ENCODE data around the gene KRTAP5-7.

The KRTAP5-7 gene

DNA sequence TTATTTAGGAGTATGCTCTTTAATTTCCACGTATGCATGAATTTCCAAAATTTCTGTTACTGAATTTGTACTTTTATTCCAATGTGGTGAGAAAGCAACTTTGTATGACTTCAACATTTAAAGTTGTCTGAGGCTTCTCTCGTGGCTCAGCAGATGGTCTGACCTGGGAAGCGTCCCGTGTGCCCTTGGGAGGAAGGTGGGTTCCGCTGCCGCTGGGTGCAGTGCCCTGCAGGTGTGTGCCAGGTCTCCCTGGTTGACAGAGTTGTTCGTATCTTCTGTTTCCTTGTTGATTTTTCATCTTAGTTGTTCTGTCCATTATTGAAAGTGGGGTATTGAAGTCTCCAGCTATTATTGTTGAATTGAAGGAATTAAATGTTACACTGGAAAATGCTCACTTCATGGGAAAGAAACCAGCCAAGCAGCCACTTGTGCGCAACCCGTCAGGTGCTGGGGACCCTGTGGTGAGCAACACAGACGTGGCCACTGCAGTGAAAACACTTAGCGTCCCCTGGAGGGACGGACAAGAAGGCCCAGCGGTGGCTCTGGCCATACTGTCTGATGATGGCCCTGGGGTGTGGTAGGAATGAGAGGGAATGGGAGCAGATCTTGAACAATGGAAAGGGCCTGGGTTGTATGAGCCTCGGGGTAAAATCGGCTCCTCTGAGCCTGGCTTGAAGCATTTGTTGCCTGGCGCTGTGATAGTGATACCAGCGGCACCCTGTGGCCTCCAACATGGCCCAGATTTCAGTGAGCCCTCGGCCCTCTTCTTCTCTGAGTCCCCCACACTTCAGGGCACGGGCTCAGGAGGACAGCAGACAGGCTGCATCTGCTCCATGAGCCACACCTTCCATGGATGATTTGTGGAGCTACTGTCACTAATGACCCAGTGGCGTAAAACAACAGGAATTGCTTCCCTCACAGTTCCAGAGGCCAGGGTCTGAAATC lies 31.5 kb upstream of the KRTAP5-7 start:
- no peak overlapping the region for H3K4me3 ChIP-seq (ENCODE audit: low read depth, low read length)
- POLR2A ChIA-PET: no interaction called here
- CTCF ChIA-PET: no interaction called here
- no peak for DNase-seq (ENCODE audit: low read depth, low spot score)
- TF ChIP-seq, protein P1, sequence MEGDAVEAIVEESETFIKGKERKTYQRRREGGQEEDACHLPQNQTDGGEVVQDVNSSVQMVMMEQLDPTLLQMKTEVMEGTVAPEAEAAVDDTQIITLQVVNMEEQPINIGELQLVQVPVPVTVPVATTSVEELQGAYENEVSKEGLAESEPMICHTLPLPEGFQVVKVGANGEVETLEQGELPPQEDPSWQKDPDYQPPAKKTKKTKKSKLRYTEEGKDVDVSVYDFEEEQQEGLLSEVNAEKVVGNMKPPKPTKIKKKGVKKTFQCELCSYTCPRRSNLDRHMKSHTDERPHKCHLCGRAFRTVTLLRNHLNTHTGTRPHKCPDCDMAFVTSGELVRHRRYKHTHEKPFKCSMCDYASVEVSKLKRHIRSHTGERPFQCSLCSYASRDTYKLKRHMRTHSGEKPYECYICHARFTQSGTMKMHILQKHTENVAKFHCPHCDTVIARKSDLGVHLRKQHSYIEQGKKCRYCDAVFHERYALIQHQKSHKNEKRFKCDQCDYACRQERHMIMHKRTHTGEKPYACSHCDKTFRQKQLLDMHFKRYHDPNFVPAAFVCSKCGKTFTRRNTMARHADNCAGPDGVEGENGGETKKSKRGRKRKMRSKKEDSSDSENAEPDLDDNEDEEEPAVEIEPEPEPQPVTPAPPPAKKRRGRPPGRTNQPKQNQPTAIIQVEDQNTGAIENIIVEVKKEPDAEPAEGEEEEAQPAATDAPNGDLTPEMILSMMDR (IDR thresholded peaks at IDR 0.05; ENCODE audit: insufficient read depth, low read length, missing control alignments): no peak

GRCh38 chr11:71496421-71496820 lies 30.6 kb upstream of the KRTAP5-7 start:
- H3K4me3 ChIP-seq (ENCODE audit: low read depth, low read length): no peak overlapping the region
- ChIA-PET POLR2A (no interaction called here), CTCF (no interaction called here)
- no peak for DNase-seq (ENCODE audit: low read depth, low spot score)
- TF ChIP-seq, protein P1 (IDR thresholded peaks at IDR 0.05; ENCODE audit: insufficient read depth, low read length, missing control alignments): no peak

DNA sequence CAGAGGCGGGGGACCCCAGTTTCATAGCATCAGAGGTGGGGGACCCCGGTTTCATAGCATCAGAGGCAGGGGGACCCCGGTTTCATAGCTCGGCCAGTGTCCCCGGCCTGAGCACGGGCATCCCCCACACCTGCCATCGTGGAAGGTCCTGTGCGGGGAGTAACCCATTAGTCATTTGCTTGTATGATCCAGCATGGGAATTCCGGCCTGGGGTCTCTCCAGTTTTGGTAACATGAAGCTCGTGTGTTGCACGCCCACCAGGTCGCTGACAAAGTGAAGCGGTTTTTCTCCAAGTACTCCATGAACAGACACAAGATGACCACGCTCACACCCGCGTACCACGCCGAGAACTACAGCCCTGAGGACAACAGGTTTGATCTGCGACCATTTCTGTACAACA lies 29.0 kb upstream of the KRTAP5-7 start:
- ChIA-PET CTCF (no interaction called here), POLR2A (no interaction called here)
- H3K4me3 ChIP-seq (ENCODE audit: low read depth, low read length): no peak overlapping the region
- no peak for DNase-seq (ENCODE audit: low read depth, low spot score)
- TF ChIP-seq, protein P1 (IDR thresholded peaks at IDR 0.05; ENCODE audit: insufficient read depth, low read length, missing control alignments): no peak

- POLR2A ChIA-PET: no interaction called here
- CTCF ChIA-PET: no interaction called here
- H3K4me3 ChIP-seq (ENCODE audit: low read depth, low read length): no peak overlapping the region
- TF ChIP-seq, protein P1 (IDR thresholded peaks at IDR 0.05; ENCODE audit: insufficient read depth, low read length, missing control alignments): no peak
- no peak for DNase-seq (ENCODE audit: low read depth, low spot score)
These were observed 27.9 kb upstream of the KRTAP5-7 start for GRCh38 chr11:71499125-71499524.

DNA sequence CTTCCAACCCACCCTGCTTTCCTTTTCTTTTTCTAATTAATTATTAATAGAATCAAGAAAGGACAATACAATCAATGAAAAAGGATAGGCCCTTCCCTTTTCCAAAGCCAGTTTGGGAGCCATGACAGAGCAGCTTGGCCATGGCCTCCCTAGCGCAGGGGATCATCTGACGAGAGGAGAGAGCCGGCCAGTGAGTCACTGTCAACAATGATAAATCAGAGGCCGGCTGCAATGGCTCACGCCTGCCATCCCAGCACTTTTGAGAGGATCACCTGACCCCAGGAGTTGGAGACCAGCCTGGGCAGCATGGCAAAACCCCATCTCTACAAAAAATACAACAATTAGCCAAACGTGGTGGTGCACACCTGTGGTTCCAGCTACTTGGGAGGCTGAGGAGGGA lies 27.5 kb upstream of the KRTAP5-7 start:
- H3K4me3 ChIP-seq (ENCODE audit: low read depth, low read length): no peak overlapping the region
- ChIA-PET POLR2A (no interaction called here), CTCF (no interaction called here)
- TF ChIP-seq, protein P1 (IDR thresholded peaks at IDR 0.05; ENCODE audit: insufficient read depth, low read length, missing control alignments): no peak
- DNase-seq (ENCODE audit: low read depth, low spot score): no peak

GRCh38 chr11:71500601-71501021 lies 26.5 kb upstream of the KRTAP5-7 start:
- POLR2A ChIA-PET: no interaction called here
- DNase-seq (ENCODE audit: low read depth, low spot score): no peak
- TF ChIP-seq, protein P1 (IDR thresholded peaks at IDR 0.05; ENCODE audit: insufficient read depth, low read length, missing control alignments): no peak
- H3K4me3 ChIP-seq (ENCODE audit: low read depth, low read length): no peak overlapping the region
- CTCF ChIA-PET: no interaction called here
